ENCODE data around the gene VSIG2.
A peak's percentile ranks its signal among the peaks of the same experiment; 100 is the strongest.

Gene VSIG2

GRCh38 chr11:124719534-124719933 is 32.5 kb downstream of the VSIG2 start:
- peaks cover 27% of the 10 kb centered on the region for H3K4me1 ChIP-seq (ENCODE audit: control insufficient read depth, insufficient read depth, low read length)
- no peak overlapping the region for H3K4me3 ChIP-seq (ENCODE audit: insufficient read depth, low read depth, low read length)
- no peak overlapping the region for H3K27ac ChIP-seq (ENCODE audit: insufficient read depth, low read depth, low read length, poor library complexity, severe bottlenecking)
- H3K36me3 ChIP-seq (ENCODE audit: control insufficient read depth, insufficient read depth, low read length), result no peaks in the 10 kb centered on the region
- 45 to 54% methylated on average over 2 of the region's 2 CpGs for WGBS, 2 experiments
- no peaks in the 10 kb centered on the region for H3K9me3 ChIP-seq (ENCODE audit: control insufficient read depth, low read length)
- H3K27me3 ChIP-seq (ENCODE audit: control insufficient read depth, insufficient read depth, low read length, poor library complexity, severe bottlenecking), result peaks cover 72% of the 10 kb centered on the region

GRCh38 chr11:124718801-124719200 is 33.3 kb downstream of the VSIG2 start:
- H3K9me3 ChIP-seq (ENCODE audit: control insufficient read depth, low read length), result no peaks in the 10 kb centered on the region
- H3K4me3 ChIP-seq (ENCODE audit: insufficient read depth, low read depth, low read length), result peak overlapping the region; percentile 33
- no peaks in the 10 kb centered on the region for H3K36me3 ChIP-seq (ENCODE audit: control insufficient read depth, insufficient read depth, low read length)
- WGBS, 2 experiments, result 36 to 37% methylated on average over 14 of the region's 14 CpGs
- H3K4me1 ChIP-seq (ENCODE audit: control insufficient read depth, insufficient read depth, low read length), result peaks cover 27% of the 10 kb centered on the region
- H3K27me3 ChIP-seq (ENCODE audit: control insufficient read depth, insufficient read depth, low read length, poor library complexity, severe bottlenecking), result peaks cover 72% of the 10 kb centered on the region
- no peak overlapping the region for H3K27ac ChIP-seq (ENCODE audit: insufficient read depth, low read depth, low read length, poor library complexity, severe bottlenecking)

GRCh38 chr11:124717786-124718651 is 34.0 kb downstream of the VSIG2 start:
- 2% methylated on average over 42 of the region's 45 CpGs for WGBS, 2 experiments
- H3K27ac ChIP-seq (ENCODE audit: insufficient read depth, low read depth, low read length, poor library complexity, severe bottlenecking), result no peak overlapping the region
- no peaks in the 10 kb centered on the region for H3K9me3 ChIP-seq (ENCODE audit: control insufficient read depth, low read length)
- H3K4me3 ChIP-seq (ENCODE audit: insufficient read depth, low read depth, low read length), result peak overlapping the region; percentile 33
- no peaks in the 10 kb centered on the region for H3K36me3 ChIP-seq (ENCODE audit: control insufficient read depth, insufficient read depth, low read length)
- H3K4me1 ChIP-seq (ENCODE audit: control insufficient read depth, insufficient read depth, low read length), result peaks cover 27% of the 10 kb centered on the region
- H3K27me3 ChIP-seq (ENCODE audit: control insufficient read depth, insufficient read depth, low read length, poor library complexity, severe bottlenecking), result peaks cover 72% of the 10 kb centered on the region

GRCh38 chr11:124717421-124717785 is 34.7 kb downstream of the VSIG2 start:
- no peak overlapping the region for H3K27ac ChIP-seq (ENCODE audit: insufficient read depth, low read depth, low read length, poor library complexity, severe bottlenecking)
- WGBS, 2 experiments, result 62 to 65% methylated on average over 6 to 7 of the region's 7 CpGs
- H3K27me3 ChIP-seq (ENCODE audit: control insufficient read depth, insufficient read depth, low read length, poor library complexity, severe bottlenecking), result peaks cover 72% of the 10 kb centered on the region
- no peaks in the 10 kb centered on the region for H3K9me3 ChIP-seq (ENCODE audit: control insufficient read depth, low read length)
- H3K4me3 ChIP-seq (ENCODE audit: insufficient read depth, low read depth, low read length), result peak overlapping the region; percentile 33
- no peaks in the 10 kb centered on the region for H3K36me3 ChIP-seq (ENCODE audit: control insufficient read depth, insufficient read depth, low read length)
- peaks cover 26% of the 10 kb centered on the region for H3K4me1 ChIP-seq (ENCODE audit: control insufficient read depth, insufficient read depth, low read length)

GRCh38 chr11:124716591-124716990 is 35.5 kb downstream of the VSIG2 start:
- 70 to 78% methylated on average over 3 of the region's 3 CpGs for WGBS, 2 experiments
- no peak overlapping the region for H3K4me3 ChIP-seq (ENCODE audit: insufficient read depth, low read depth, low read length)
- peaks cover 20% of the 10 kb centered on the region for H3K4me1 ChIP-seq (ENCODE audit: control insufficient read depth, insufficient read depth, low read length)
- no peaks in the 10 kb centered on the region for H3K9me3 ChIP-seq (ENCODE audit: control insufficient read depth, low read length)
- peaks cover 66% of the 10 kb centered on the region for H3K27me3 ChIP-seq (ENCODE audit: control insufficient read depth, insufficient read depth, low read length, poor library complexity, severe bottlenecking)
- no peaks in the 10 kb centered on the region for H3K36me3 ChIP-seq (ENCODE audit: control insufficient read depth, insufficient read depth, low read length)
- H3K27ac ChIP-seq (ENCODE audit: insufficient read depth, low read depth, low read length, poor library complexity, severe bottlenecking), result no peak overlapping the region

GRCh38 chr11:124712392-124712791 is 39.7 kb downstream of the VSIG2 start:
- 91% methylated on average over 2 to 3 of the region's 3 CpGs for WGBS, 2 experiments
- no peak overlapping the region for H3K27ac ChIP-seq (ENCODE audit: insufficient read depth, low read depth, low read length, poor library complexity, severe bottlenecking)
- no peaks in the 10 kb centered on the region for H3K36me3 ChIP-seq (ENCODE audit: control insufficient read depth, insufficient read depth, low read length)
- H3K4me3 ChIP-seq (ENCODE audit: insufficient read depth, low read depth, low read length), result no peak overlapping the region
- no peaks in the 10 kb centered on the region for H3K9me3 ChIP-seq (ENCODE audit: control insufficient read depth, low read length)
- peaks cover 24% of the 10 kb centered on the region for H3K27me3 ChIP-seq (ENCODE audit: control insufficient read depth, insufficient read depth, low read length, poor library complexity, severe bottlenecking)
- H3K4me1 ChIP-seq (ENCODE audit: control insufficient read depth, insufficient read depth, low read length), result no peaks in the 10 kb centered on the region

GRCh38 chr11:124707829-124708228 is 44.2 kb downstream of the VSIG2 start:
- WGBS, 2 experiments, result 90 to 93% methylated on average over 4 of the region's 4 CpGs
- Histone ChIP-seq H3K9me3 (ENCODE audit: control insufficient read depth, low read length) (no peaks in the 10 kb centered on the region), H3K27me3 (ENCODE audit: control insufficient read depth, insufficient read depth, low read length, poor library complexity, severe bottlenecking) (no peaks in the 10 kb centered on the region)

GRCh38 chr11:124700028-124700427 is 52.0 kb downstream of the VSIG2 start:
- H3K27me3 ChIP-seq (ENCODE audit: control insufficient read depth, insufficient read depth, low read length, poor library complexity, severe bottlenecking), result no peaks in the 10 kb centered on the region
- no peak overlapping the region for H3K27ac ChIP-seq (ENCODE audit: insufficient read depth, low read depth, low read length, poor library complexity, severe bottlenecking)
- H3K36me3 ChIP-seq (ENCODE audit: control insufficient read depth, insufficient read depth, low read length), result no peaks in the 10 kb centered on the region
- H3K4me3 ChIP-seq (ENCODE audit: insufficient read depth, low read depth, low read length), result no peak overlapping the region
- no peaks in the 10 kb centered on the region for H3K9me3 ChIP-seq (ENCODE audit: control insufficient read depth, low read length)
- no peaks in the 10 kb centered on the region for H3K4me1 ChIP-seq (ENCODE audit: control insufficient read depth, insufficient read depth, low read length)

More at GRCh38 chr11:124707829-124708228, 44.2 kb downstream of the VSIG2 start:
- Histone ChIP-seq H3K4me3 (ENCODE audit: insufficient read depth, low read depth, low read length) (no peak overlapping the region), H3K4me1 (ENCODE audit: control insufficient read depth, insufficient read depth, low read length) (no peaks in the 10 kb centered on the region), H3K36me3 (ENCODE audit: control insufficient read depth, insufficient read depth, low read length) (no peaks in the 10 kb centered on the region), H3K27ac (ENCODE audit: insufficient read depth, low read depth, low read length, poor library complexity, severe bottlenecking) (no peak overlapping the region)

GRCh38 chr11:124699547-124699946 is 52.5 kb downstream of the VSIG2 start:
- Histone ChIP-seq H3K4me3 (ENCODE audit: insufficient read depth, low read depth, low read length) (no peak overlapping the region), H3K9me3 (ENCODE audit: control insufficient read depth, low read length) (no peaks in the 10 kb centered on the region), H3K4me1 (ENCODE audit: control insufficient read depth, insufficient read depth, low read length) (no peaks in the 10 kb centered on the region), H3K27me3 (ENCODE audit: control insufficient read depth, insufficient read depth, low read length, poor library complexity, severe bottlenecking) (no peaks in the 10 kb centered on the region), H3K27ac (ENCODE audit: insufficient read depth, low read depth, low read length, poor library complexity, severe bottlenecking) (no peak overlapping the region), H3K36me3 (ENCODE audit: control insufficient read depth, insufficient read depth, low read length) (no peaks in the 10 kb centered on the region)
- 93 to 100% methylated on average over 1 of the region's 1 CpG for WGBS, 2 experiments

Measured in ectodermal cell (in vitro differentiated cells).